Stimulated activated CD8-positive, alpha-beta memory T cell treated with anti-CD3 and anti-CD28 coated beads, Interleukin-12 subunit alpha, Interleukin-12 subunit beta, amount 100 ng/mL, for 1 hour (primary cell): ENCODE results near the gene EFHC1.

ENCODE experiments used
- DNase-seq: peaks from one replicate; pipeline ENCODE4 v3.0.0-alpha.2; 2020; ENCODE audit warnings: low read depth

EFHC1 gene

GRCh38 chr6:52518279-52518945 lies 98.3 kb downstream of the EFHC1 start:
- no peak for DNase-seq

- DNase-seq, result no peak
Measured at GRCh38 chr6:52519618-52520017, 99.5 kb downstream of the EFHC1 start.

GRCh38 chr6:52522151-52522626 lies 102.0 kb downstream of the EFHC1 start:
- DNase-seq, result no peak

GRCh38 chr6:52522655-52523054 lies 102.5 kb downstream of the EFHC1 start:
- DNase-seq, result no peak

GRCh38 chr6:52523378-52524142 lies 103.4 kb downstream of the EFHC1 start:
- DNase-seq, result no peak

GRCh38 chr6:52524918-52525317 lies 104.8 kb downstream of the EFHC1 start:
- DNase-seq, result no peak

- DNase-seq, result no peak
Measured at GRCh38 chr6:52526634-52527033, 106.5 kb downstream of the EFHC1 start.

- DNase-seq, result no peak
Measured at GRCh38 chr6:52527436-52527835, 107.3 kb downstream of the EFHC1 start.

GRCh38 chr6:52529311-52529710 lies 109.2 kb downstream of the EFHC1 start:
- DNase-seq, result no peak

- DNase-seq, result no peak
Measured at GRCh38 chr6:52530351-52530750, 110.2 kb downstream of the EFHC1 start.

GRCh38 chr6:52531396-52531795 lies 111.3 kb downstream of the EFHC1 start:
- no peak for DNase-seq

- no peak for DNase-seq
Measured at GRCh38 chr6:52531834-52532233, 111.7 kb downstream of the EFHC1 start.

GRCh38 chr6:52532457-52532856 lies 112.3 kb downstream of the EFHC1 start:
- DNase-seq, result no peak

GRCh38 chr6:52533491-52533890 lies 113.3 kb downstream of the EFHC1 start:
- DNase-seq, result no peak

GRCh38 chr6:52534363-52534762 lies 114.2 kb downstream of the EFHC1 start:
- DNase-seq, result no peak

- no peak for DNase-seq
Measured at GRCh38 chr6:52534966-52535390, 114.8 kb downstream of the EFHC1 start.

- no peak for DNase-seq
Measured at GRCh38 chr6:52535711-52536423, 115.7 kb downstream of the EFHC1 start.

- DNase-seq, result no peak
Measured at GRCh38 chr6:52536424-52536916, 116.3 kb downstream of the EFHC1 start.

GRCh38 chr6:52537001-52537753 lies 117.0 kb downstream of the EFHC1 start:
- DNase-seq, result no peak

GRCh38 chr6:52538252-52538900 lies 118.2 kb downstream of the EFHC1 start:
- DNase-seq, result no peak

GRCh38 chr6:52538901-52539354 lies 118.8 kb downstream of the EFHC1 start:
- DNase-seq, result no peak
